ENCODE measurements around the gene GOLGA6D. TPM values are rescaled to one million over a fixed set of nuclear protein-coding genes. Genes with fewer than 3 reads are reported as not detected.

Gene GOLGA6D
- not detected in 2 replicates for total RNA-seq

GRCh38 chr15:75282572-75282971 lies at the start of gene GOLGA6D:
Gene GOLGA6D, plus strand, starts transcription at chr15:75282835. Its CDS starts 41 bp downstream, at chr15:75282876.

GRCh38 chr15:75258034-75258433 lies 24.6 kb upstream of the GOLGA6D start, which contains the start of gene GOLGA6C:
Gene GOLGA6C, plus strand, starts transcription at chr15:75258334. Its CDS starts 265 bp downstream, at chr15:75258599.

DNA sequence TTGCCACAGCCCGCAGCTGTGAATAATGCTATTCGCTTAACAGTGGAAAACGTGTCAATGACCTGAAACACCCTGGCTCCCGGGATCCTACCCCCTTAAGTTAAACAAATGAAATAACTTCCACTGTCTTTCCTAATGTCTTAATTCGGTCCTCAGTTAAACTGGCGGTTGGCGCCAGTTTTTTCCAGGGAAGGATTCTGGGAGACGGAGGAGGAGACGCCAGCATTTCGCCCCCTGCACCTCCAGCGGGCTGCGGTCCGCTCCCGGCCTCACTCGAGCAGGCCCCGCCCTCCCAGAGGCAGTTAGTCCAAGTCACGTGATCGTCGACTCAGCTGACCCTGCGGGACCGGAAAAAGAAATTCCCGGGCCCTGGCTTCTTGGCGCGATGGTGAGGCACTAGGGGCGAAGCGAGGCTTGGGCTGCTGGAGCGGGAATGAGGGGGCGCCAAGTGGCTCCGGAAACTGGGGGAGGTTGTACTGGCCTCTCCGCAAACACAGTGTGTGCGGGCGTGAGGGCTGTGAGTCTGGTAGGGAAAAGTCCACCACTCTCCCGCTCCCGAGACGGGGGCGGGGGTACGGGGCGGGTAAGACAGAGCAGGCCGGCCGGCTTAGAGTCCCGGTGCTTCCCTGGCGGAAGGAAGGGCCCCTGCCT lies 53.2 kb downstream of the GOLGA6D start, which contains the start of gene COMMD4:
TSS of gene COMMD4 (plus strand) at position 359 of the 651 bp plus-strand sequence. CDS start at position 386, 27 bp downstream.

Other genes with a start within 250 kb of the GOLGA6D start
- gene C15orf39, start 81.0 kb upstream of the GOLGA6D start, total RNA-seq: 4.3 and 7.4 TPM in 2 replicates
- gene GOLGA6C, start 24.5 kb upstream of the GOLGA6D start, total RNA-seq: not detected in 2 replicates
- 165 and 174 TPM in 2 replicates for gene COMMD4, start 53.2 kb downstream of the GOLGA6D start, total RNA-seq
- 2.1 and 6.7 TPM in 2 replicates for gene NEIL1, start 64.2 kb downstream of the GOLGA6D start, total RNA-seq
- 61.2 and 63.0 TPM in 2 replicates for gene MAN2C1, start 85.8 kb downstream of the GOLGA6D start, total RNA-seq
- 30.0 and 36.1 TPM in 2 replicates for gene SIN3A, start 168.9 kb downstream of the GOLGA6D start, total RNA-seq